K562 (cell line): ENCODE data around the gene FCHO1. TPM values are rescaled to one million over a fixed set of nuclear protein-coding genes. Genes with fewer than 3 reads are reported as not detected.

ENCODE experiments used
- ARHGAP35 ChIP-seq: fragments of 450-650 bp; IDR thresholded peaks from 2 replicates; pipeline ENCODE4 v1.6.1; 2018; ENCODE audit not compliant: partially characterized antibody
- ARNT ChIP-seq, 2 experiments: fragments of 450-650 bp; IDR thresholded peaks; 2 replicates each; pipeline ENCODE4 v1.6.1; 2016; ENCODE audit warnings: mild to moderate bottlenecking in 1 of 2
- CCAR2 ChIP-seq: fragments of 200-400 bp; formaldehyde crosslinking; IDR thresholded peaks from 2 replicates; pipeline ENCODE4 v1.6.1; 2017; ENCODE audit warnings: mild to moderate bottlenecking, low read depth, low read length
- CCNT2 ChIP-seq: IDR thresholded peaks from 2 replicates; pipeline ENCODE4 v1.6.1; 2011; ENCODE audit warnings: borderline replicate concordance, low read depth, mild to moderate bottlenecking, moderate library complexity, mixed read lengths, low read length; ENCODE audit not compliant: insufficient read length; ENCODE audit errors: extremely low read depth
- DPF2 ChIP-seq: fragments of 450-650 bp; IDR thresholded peaks from 2 replicates; pipeline ENCODE4 v1.6.1; 2016
- ETV5 ChIP-seq: sonication (generic); formaldehyde crosslinking; IDR thresholded peaks from 2 replicates; pipeline ENCODE4 v1.4.0; 2020; ENCODE audit warnings: low read depth, mild to moderate bottlenecking, missing genetic modification reagents
- EWSR1 ChIP-seq: fragments of 450-650 bp; IDR thresholded peaks from 2 replicates; pipeline ENCODE4 v1.6.1; 2018; ENCODE audit warnings: borderline replicate concordance, mild to moderate bottlenecking, low read depth, moderate library complexity; ENCODE audit not compliant: partially characterized antibody
- ILF3 ChIP-seq: fragments of 450-650 bp; IDR thresholded peaks from 2 replicates; pipeline ENCODE4 v1.6.1; 2018; ENCODE audit warnings: antibody characterized with exemption, mild to moderate bottlenecking, moderate library complexity, borderline replicate concordance
- JUND ChIP-seq, 2 experiments: IDR thresholded peaks; 2 replicates in 1 of 2; 3 replicates in 1 of 2; pipeline ENCODE4 v1.6.1; 2011; ENCODE audit warnings: borderline replicate concordance in 2 of 2, low read depth in 2 of 2, low read length in 2 of 2, improper control_type of control experiment in 1 of 2, missing biosample characterization in 1 of 2, missing genetic modification characterization in 1 of 2, missing genetic modification reagents in 1 of 2
- MYNN ChIP-seq, 2 experiments: sonication (generic); formaldehyde crosslinking in 1 of 2; IDR thresholded peaks; 2 replicates each; pipeline versions ENCODE4 v1.5.0 to v1.6.1; 2016 to 2020; ENCODE audit warnings: antibody characterized with exemption in 1 of 2, missing genetic modification reagents in 1 of 2
- PHB2 ChIP-seq: fragments of 450-650 bp; IDR thresholded peaks from 2 replicates; pipeline ENCODE4 v1.6.1; 2017; ENCODE audit warnings: low read depth
- RAD51 ChIP-seq: fragments of 450-650 bp; IDR thresholded peaks from 2 replicates; pipeline ENCODE4 v1.7.1; 2016; ENCODE audit warnings: low read depth, mild to moderate bottlenecking, borderline replicate concordance
- RBBP5 ChIP-seq: fragments of 200-600 bp; sonication (generic); IDR thresholded peaks from 2 replicates; pipeline ENCODE4 v1.6.1; 2012; ENCODE audit warnings: borderline replicate concordance, mild to moderate bottlenecking, low read length, control low read depth, inconsistent platforms; ENCODE audit not compliant: insufficient read depth, poor library complexity, severe bottlenecking
- RCOR1 ChIP-seq, 2 experiments: IDR thresholded peaks; 2 replicates each; pipeline ENCODE4 v1.6.1; 2012; ENCODE audit warnings: low read depth in 2 of 2, low read length in 2 of 2, borderline replicate concordance in 1 of 2, improper control_type of control experiment in 1 of 2
- RFX1 ChIP-seq: fragments of 450-650 bp; IDR thresholded peaks from 2 replicates; pipeline ENCODE4 v1.6.1; 2016; ENCODE audit warnings: mild to moderate bottlenecking, moderate library complexity
- SP1 ChIP-seq: sonication (generic); formaldehyde crosslinking; IDR thresholded peaks from 2 replicates; pipeline ENCODE4 v1.8.1; 2022; ENCODE audit warnings: mild to moderate bottlenecking, missing genetic modification reagents
- SP2 ChIP-seq: IDR thresholded peaks from 2 replicates; pipeline ENCODE4 v1.6.1; 2011; ENCODE audit warnings: mild to moderate bottlenecking, low read depth, low read length, moderate library complexity; ENCODE audit not compliant: poor library complexity, severe bottlenecking; ENCODE audit errors: extremely low read depth
- SRSF7 ChIP-seq: fragments of 200-400 bp; formaldehyde crosslinking; optimal IDR thresholded peaks from 2 replicates; pipeline ENCODE3; 2017; ENCODE audit warnings: mild to moderate bottlenecking, low read depth, low read length
- TCFL5 ChIP-seq: fragments of 250-450 bp; sonication (Bioruptor Pico); conservative IDR thresholded peaks from 2 replicates; pipeline ENCODE4 v1.6.1; 2021; ENCODE audit warnings: mild to moderate bottlenecking, moderate library complexity, matching md5 sums
- TGIF2 ChIP-seq: sonication (generic); formaldehyde crosslinking; IDR thresholded peaks from 2 replicates; pipeline ENCODE4 v1.8.1; 2022; ENCODE audit warnings: mild to moderate bottlenecking, missing genetic modification reagents, moderate library complexity
- XRCC4 ChIP-seq: IDR thresholded peaks from one replicate; pipeline ENCODE4 v1.6.1; 2011; ENCODE audit not compliant: insufficient read depth, insufficient read length; ENCODE audit errors: extremely low read depth
- polyA plus RNA-seq, 8 experiments: library from polyadenylated mRNA; depleted of rRNA in 4 of 8; stranded (reverse) in 5 of 8; unstranded in 3 of 8; fragments of >200 nt; fragmentation: Nextera tagmentation in 2 of 8; fragmentation: Illumina TruSeq in 1 of 8; extraction: Ambion mirVana in 2 of 8; extraction: Trizol in 1 of 8; gene quantifications; 2 replicates each; pipeline versions ENCODE4 v1.2.1 to v1.2.3, GENCODE V29; 2011 to 2014; ENCODE audit warnings: inconsistent platforms in 1 of 8, missing spikeins in 1 of 8
- total RNA-seq, 7 experiments: library from RNA; depleted of rRNA in 6 of 7; stranded (reverse); fragments of >200 nt in 6 of 7; fragmentation: Illumina TruSeq in 2 of 7; extraction: Trizol in 2 of 7; gene quantifications; 2 replicates each; pipeline versions ENCODE4 v1.2.1 to v1.2.3, GENCODE V29; 2011 to 2021; ENCODE audit warnings: low replicate concordance in 1 of 7
- TF ChIP-seq, protein P1 (sequence below): fragments of 450-650 bp; IDR thresholded peaks from 2 replicates; pipeline ENCODE4 v1.6.1; 2016; ENCODE audit warnings: missing biosample characterization, missing genetic modification characterization
- TF ChIP-seq, protein P2 (sequence below): sonication (generic); formaldehyde crosslinking; IDR thresholded peaks from 2 replicates; pipeline ENCODE4 v1.8.0; 2023; ENCODE audit warnings: mild to moderate bottlenecking, missing genetic modification reagents
- TF ChIP-seq, protein P3 (sequence below): sonication (generic); formaldehyde crosslinking; IDR thresholded peaks from 2 replicates; pipeline ENCODE4 v1.4.0; 2020; ENCODE audit warnings: mild to moderate bottlenecking, missing genetic modification reagents

The FCHO1 gene
- total and polyA plus RNA-seq, 9 of the 15 experiments (the other 6 are each of a cell fraction or from before 2014, with no cell fraction given), result 0.21 to 58.9 (median 18.3) TPM

DNA sequence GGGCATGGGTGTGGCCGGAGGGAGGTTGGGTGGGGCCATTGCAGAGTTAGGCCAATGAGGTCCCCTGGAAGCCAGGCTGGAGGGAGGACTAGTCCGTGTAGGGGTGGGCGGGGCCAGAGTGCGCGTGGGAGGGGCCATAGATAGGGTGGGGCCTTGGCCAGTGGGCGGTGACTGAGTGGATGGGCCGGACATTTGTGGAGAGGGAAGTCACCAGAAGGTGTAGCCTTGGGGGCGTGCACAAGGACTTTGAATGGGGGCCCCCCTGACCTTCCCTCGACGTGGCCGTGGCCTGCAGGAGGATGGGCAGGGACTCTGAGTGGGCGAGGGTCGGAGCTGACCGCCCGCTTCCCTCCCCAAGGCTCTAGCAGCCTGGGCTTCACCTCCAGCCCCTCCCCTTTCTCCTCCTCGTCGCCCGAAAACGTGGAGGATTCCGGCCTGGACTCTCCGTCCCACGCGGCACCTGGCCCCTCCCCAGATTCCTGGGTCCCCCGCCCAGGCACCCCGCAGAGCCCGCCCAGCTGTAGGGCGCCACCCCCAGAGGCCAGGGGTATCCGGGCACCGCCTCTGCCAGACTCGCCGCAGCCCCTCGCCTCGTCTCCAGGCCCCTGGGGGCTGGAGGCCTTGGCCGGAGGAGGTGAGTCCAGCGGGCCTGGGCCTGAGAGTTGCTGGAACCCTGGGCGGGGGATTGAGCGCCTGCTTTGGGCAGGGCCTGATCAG lies 27.1 kb downstream of the FCHO1 start (continued):
- no peak for TF ChIP-seq RFX1
- no peak for TF ChIP-seq RAD51
- no peak for TF ChIP-seq ETV5 (CRISPR knock-in tag)
- no peak for TF ChIP-seq JUND (IDR thresholded peaks at IDR 0.05; ENCODE audit: borderline replicate concordance, low read depth, low read length)
- TF ChIP-seq JUND (tag; IDR thresholded peaks at IDR 0.05; ENCODE audit: borderline replicate concordance, low read depth, low read length), result no peak
- no peak for TF ChIP-seq RBBP5
- TF ChIP-seq SRSF7, result no peak
- peak; percentile 28; the same call in 1 of the 2 replicates for TF ChIP-seq MYNN (IDR thresholded peaks at IDR 0.05)
- no peak for TF ChIP-seq MYNN (CRISPR knock-in tag; IDR thresholded peaks at IDR 0.05)
- no peak for TF ChIP-seq ARNT (IDR thresholded peaks at IDR 0.05)
- 0 out of 2 replicates have a peak, but pooled peaks have one; percentile 40 for TF ChIP-seq ILF3
- no peak for TF ChIP-seq XRCC4
- TF ChIP-seq SP2, result no peak
- TF ChIP-seq EWSR1, result no peak
- no peak for TF ChIP-seq DPF2
- TF ChIP-seq, protein P1, sequence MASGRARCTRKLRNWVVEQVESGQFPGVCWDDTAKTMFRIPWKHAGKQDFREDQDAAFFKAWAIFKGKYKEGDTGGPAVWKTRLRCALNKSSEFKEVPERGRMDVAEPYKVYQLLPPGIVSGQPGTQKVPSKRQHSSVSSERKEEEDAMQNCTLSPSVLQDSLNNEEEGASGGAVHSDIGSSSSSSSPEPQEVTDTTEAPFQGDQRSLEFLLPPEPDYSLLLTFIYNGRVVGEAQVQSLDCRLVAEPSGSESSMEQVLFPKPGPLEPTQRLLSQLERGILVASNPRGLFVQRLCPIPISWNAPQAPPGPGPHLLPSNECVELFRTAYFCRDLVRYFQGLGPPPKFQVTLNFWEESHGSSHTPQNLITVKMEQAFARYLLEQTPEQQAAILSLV, result no peak
- TF ChIP-seq PHB2, result no peak
- no peak for TF ChIP-seq ARHGAP35
- TF ChIP-seq, protein P2, sequence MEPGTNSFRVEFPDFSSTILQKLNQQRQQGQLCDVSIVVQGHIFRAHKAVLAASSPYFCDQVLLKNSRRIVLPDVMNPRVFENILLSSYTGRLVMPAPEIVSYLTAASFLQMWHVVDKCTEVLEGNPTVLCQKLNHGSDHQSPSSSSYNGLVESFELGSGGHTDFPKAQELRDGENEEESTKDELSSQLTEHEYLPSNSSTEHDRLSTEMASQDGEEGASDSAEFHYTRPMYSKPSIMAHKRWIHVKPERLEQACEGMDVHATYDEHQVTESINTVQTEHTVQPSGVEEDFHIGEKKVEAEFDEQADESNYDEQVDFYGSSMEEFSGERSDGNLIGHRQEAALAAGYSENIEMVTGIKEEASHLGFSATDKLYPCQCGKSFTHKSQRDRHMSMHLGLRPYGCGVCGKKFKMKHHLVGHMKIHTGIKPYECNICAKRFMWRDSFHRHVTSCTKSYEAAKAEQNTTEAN (CRISPR knock-in tag), result no peak
- no peak for TF ChIP-seq TCFL5
- no peak for TF ChIP-seq CCAR2
- no peak for TF ChIP-seq CCNT2
- TF ChIP-seq SP1 (CRISPR knock-in tag), result peak; percentile 75
- TF ChIP-seq RCOR1 (IDR thresholded peaks at IDR 0.05; ENCODE audit: borderline replicate concordance in 1 of 2, low read depth in 2 of 2, low read length in 2 of 2), result 0 out of 4 replicates have a peak, but pooled peaks of 1 of the 2 experiments have one; percentile 8
- TF ChIP-seq TGIF2 (CRISPR knock-in tag), result no peak
- TF ChIP-seq, protein P3, sequence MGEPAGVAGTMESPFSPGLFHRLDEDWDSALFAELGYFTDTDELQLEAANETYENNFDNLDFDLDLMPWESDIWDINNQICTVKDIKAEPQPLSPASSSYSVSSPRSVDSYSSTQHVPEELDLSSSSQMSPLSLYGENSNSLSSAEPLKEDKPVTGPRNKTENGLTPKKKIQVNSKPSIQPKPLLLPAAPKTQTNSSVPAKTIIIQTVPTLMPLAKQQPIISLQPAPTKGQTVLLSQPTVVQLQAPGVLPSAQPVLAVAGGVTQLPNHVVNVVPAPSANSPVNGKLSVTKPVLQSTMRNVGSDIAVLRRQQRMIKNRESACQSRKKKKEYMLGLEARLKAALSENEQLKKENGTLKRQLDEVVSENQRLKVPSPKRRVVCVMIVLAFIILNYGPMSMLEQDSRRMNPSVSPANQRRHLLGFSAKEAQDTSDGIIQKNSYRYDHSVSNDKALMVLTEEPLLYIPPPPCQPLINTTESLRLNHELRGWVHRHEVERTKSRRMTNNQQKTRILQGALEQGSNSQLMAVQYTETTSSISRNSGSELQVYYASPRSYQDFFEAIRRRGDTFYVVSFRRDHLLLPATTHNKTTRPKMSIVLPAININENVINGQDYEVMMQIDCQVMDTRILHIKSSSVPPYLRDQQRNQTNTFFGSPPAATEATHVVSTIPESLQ (CRISPR knock-in tag), result no peak
